Testis (tissue), 3 donors: ENCODE results near the gene ACLY. TPM values are rescaled to one million over a fixed set of nuclear protein-coding genes. Genes with fewer than 3 reads are reported as not detected.

ENCODE experiments used
- DNase-seq: peaks from one replicate; pipeline ENCODE4 v3.0.0-alpha.2; 2019
- H3K27ac ChIP-seq, 2 donors: fragments of 200-600 bp; sonication (generic); one replicate each; pipeline ENCODE4 v1.5.1; 2019
- H3K27me3 ChIP-seq: fragments of 200-600 bp; sonication (generic); one replicate; pipeline ENCODE4 v1.5.1; 2019
- H3K36me3 ChIP-seq: fragments of 200-600 bp; sonication (generic); one replicate; pipeline ENCODE4 v1.5.1; 2017; ENCODE audit warnings: low read depth; ENCODE audit errors: missing control alignments
- H3K4me1 ChIP-seq: fragments of 200-600 bp; sonication (generic); one replicate; pipeline ENCODE4 v1.5.1; 2019
- H3K4me3 ChIP-seq, 2 donors: fragments of 200-600 bp; sonication (generic); one replicate each; pipeline ENCODE4 v1.5.1; 2017 to 2019
- H3K9me3 ChIP-seq: fragments of 200-600 bp; sonication (generic); one replicate; pipeline ENCODE4 v1.5.1; 2017
- CTCF ChIP-seq, 3 experiments: fragments of 450-650 bp in 2 of 3; fragments of 200-600 bp in 1 of 3; sonication (generic) in 1 of 3; IDR thresholded peaks; one replicate each; pipeline ENCODE4 v1.5.1; 2016 to 2019; ENCODE audit warnings: antibody characterized with exemption in 3 of 3, mild to moderate bottlenecking in 2 of 3, moderate library complexity in 1 of 3
- POLR2A ChIP-seq: fragments of 450-650 bp; IDR thresholded peaks from one replicate; pipeline ENCODE4 v1.6.1; 2017; ENCODE audit warnings: antibody characterized with exemption, mild to moderate bottlenecking, moderate library complexity
- WGBS, 2 donors: methylation state at CpG; one replicate each; pipeline ENCODE4 v1.1.5; 2018; 5-methylcytosine and 5-hydroxymethylcytosine counted together
- intact Hi-C: fragments of 100-400 bp; cut with DNase I; formaldehyde crosslinking; loops from one replicate; pipeline ENCODE4 v1.15.1; 2023; ENCODE audit warnings: low total_unique reads
- polyA plus RNA-seq: library from polyadenylated mRNA; stranded (reverse); fragments of 350-450 nt; fragmentation: Illumina TruSeq; extraction: RNeasy Lipid Tissue Mini Kit (QIAGEN cat#74804); gene quantifications from one replicate; pipeline ENCODE4 v1.2.3, GENCODE V29; 2014; ENCODE audit warnings: low read depth, low replicate concordance; ENCODE audit not compliant: insufficient read depth
- total RNA-seq, 2 donors: library from RNA; depleted of rRNA; stranded (reverse); fragments of >200 nt; gene quantifications; one replicate each; pipeline ENCODE4 v1.2.3, GENCODE V29; 2016

ACLY gene
- total and polyA plus RNA-seq, 3 donors from 2014 or later = 68.4 to 86.0 (median 83.0) TPM

GRCh38 chr17:41941168-41941567, 22.4 kb upstream of the ACLY start:
- Histone ChIP-seq H3K9me3 (no peaks in the 10 kb centered on the region), H3K27me3 (no peaks in the 10 kb centered on the region), H3K36me3 (no peaks in the 10 kb centered on the region), H3K27ac (no peak overlapping the region), H3K4me3 (no peak overlapping the region), H3K4me1 (no peaks in the 10 kb centered on the region)
- no peak for DNase-seq
- TF ChIP-seq POLR2A (no peak), CTCF (IDR thresholded peaks at IDR 0.05) (no peak)
- intact Hi-C loops = no loop called here
- 98 to 100% methylated on average over 5 of the region's 5 CpGs for WGBS, 2 donors

GRCh38 chr17:41939693-41940090, 20.9 kb upstream of the ACLY start:
- Histone ChIP-seq H3K4me3 (no peak overlapping the region), H3K4me1 (no peaks in the 10 kb centered on the region), H3K27ac (no peak overlapping the region), H3K36me3 (no peaks in the 10 kb centered on the region), H3K9me3 (no peaks in the 10 kb centered on the region), H3K27me3 (no peaks in the 10 kb centered on the region)
- no peak for DNase-seq
- TF ChIP-seq POLR2A (no peak), CTCF (IDR thresholded peaks at IDR 0.05) (no peak)
- WGBS, 2 donors = 93 to 95% methylated on average over 6 of the region's 6 CpGs
- intact Hi-C loops = no loop called here

GRCh38 chr17:41939044-41939692, 20.4 kb upstream of the ACLY start:
- Histone ChIP-seq H3K9me3 (no peaks in the 10 kb centered on the region), H3K27ac (no peak overlapping the region), H3K36me3 (no peaks in the 10 kb centered on the region), H3K4me3 (no peak overlapping the region), H3K27me3 (no peaks in the 10 kb centered on the region), H3K4me1 (no peaks in the 10 kb centered on the region)
- no peak for DNase-seq
- intact Hi-C loops = no loop called here
- WGBS, 2 donors = 88 to 97% methylated on average over 4 of the region's 4 CpGs
- no peak for TF ChIP-seq CTCF (IDR thresholded peaks at IDR 0.05)
- TF ChIP-seq POLR2A = no peak

GRCh38 chr17:41937970-41938954, 19.5 kb upstream of the ACLY start:
- 80 to 87% methylated on average over 12 to 19 of the region's 19 CpGs for WGBS, 2 donors
- intact Hi-C loops = no loop called here
- H3K9me3 ChIP-seq = no peaks in the 10 kb centered on the region
- no peaks in the 10 kb centered on the region for H3K27me3 ChIP-seq
- DNase-seq = peak; percentile 33
- no peaks in the 10 kb centered on the region for H3K36me3 ChIP-seq
- no peak for TF ChIP-seq CTCF (IDR thresholded peaks at IDR 0.05)
- no peak for TF ChIP-seq POLR2A
- H3K4me1 ChIP-seq = no peaks in the 10 kb centered on the region
- no peak overlapping the region for H3K4me3 ChIP-seq
- H3K27ac ChIP-seq = no peak overlapping the region
